Liver (tissue), 9 donors: ENCODE measurements around the gene VAX1. TPM values are rescaled to one million over a fixed set of nuclear protein-coding genes. Genes with fewer than 3 reads are reported as not detected.

ENCODE experiments used
- DNase-seq: peaks from one replicate; pipeline ENCODE4 v3.0.0-alpha.2; 2017; ENCODE audit warnings: low spot score
- H3K27ac ChIP-seq, 2 donors: one replicate each; pipeline ENCODE4 v1.7.0; 2013; ENCODE audit warnings: inconsistent platforms in 2 of 2, low read length in 2 of 2, control low read depth in 1 of 2, low read depth in 1 of 2, mild to moderate bottlenecking in 1 of 2
- H3K27me3 ChIP-seq, 4 donors: one replicate each; pipeline versions ENCODE4 v1.6.1 to v1.7.0; 2013; ENCODE audit warnings: low read length in 3 of 4, inconsistent platforms in 1 of 4, mild to moderate bottlenecking in 1 of 4, moderate library complexity in 1 of 4; ENCODE audit not compliant: control insufficient read depth in 4 of 4, insufficient read depth in 4 of 4
- H3K36me3 ChIP-seq, 4 donors: one replicate each; pipeline versions ENCODE4 v1.6.1 to v1.7.0; 2013; ENCODE audit warnings: low read length in 3 of 4, mild to moderate bottlenecking in 3 of 4, low read depth in 1 of 4, moderate library complexity in 1 of 4; ENCODE audit not compliant: control insufficient read depth in 4 of 4, insufficient read depth in 3 of 4
- H3K4me1 ChIP-seq, 4 donors: one replicate each; pipeline versions ENCODE4 v1.6.1 to v1.7.0; 2013; ENCODE audit warnings: low read length in 3 of 4, mild to moderate bottlenecking in 3 of 4, moderate library complexity in 1 of 4; ENCODE audit not compliant: control insufficient read depth in 4 of 4, insufficient read depth in 4 of 4
- H3K4me3 ChIP-seq, 3 donors: one replicate each; pipeline versions ENCODE4 v1.6.1 to v1.7.0; 2013; ENCODE audit warnings: low read length in 3 of 3, control low read depth in 1 of 3, low read depth in 1 of 3, mild to moderate bottlenecking in 1 of 3
- H3K9ac ChIP-seq, 2 donors: one replicate each; pipeline ENCODE4 v1.7.0; 2013; ENCODE audit warnings: low read length in 2 of 2, mild to moderate bottlenecking in 2 of 2, moderate library complexity in 2 of 2, control low read depth in 1 of 2, low read depth in 1 of 2
- H3K9me3 ChIP-seq, 4 donors: one replicate each; pipeline versions ENCODE4 v1.6.1 to v1.7.0; 2013; ENCODE audit warnings: low read length in 3 of 4; ENCODE audit not compliant: control insufficient read depth in 4 of 4
- EGR1 ChIP-seq, 2 donors: IDR thresholded peaks; 2 replicates each; pipeline ENCODE4 v1.6.1; 2016 to 2018; ENCODE audit warnings: antibody characterized with exemption in 2 of 2, low read depth in 2 of 2
- FOXA2 ChIP-seq: IDR thresholded peaks from 2 replicates; pipeline ENCODE4 v1.6.1; 2016; ENCODE audit warnings: antibody characterized with exemption
- HNF4G ChIP-seq: IDR thresholded peaks from 2 replicates; pipeline ENCODE4 v1.6.1; 2016; ENCODE audit warnings: antibody characterized with exemption
- MAX ChIP-seq: IDR thresholded peaks from 2 replicates; pipeline ENCODE4 v1.6.1; 2016; ENCODE audit warnings: antibody characterized with exemption
- NR2F2 ChIP-seq: IDR thresholded peaks from 2 replicates; pipeline ENCODE4 v1.6.1; 2016; ENCODE audit warnings: antibody characterized with exemption
- RAD21 ChIP-seq, 2 donors: IDR thresholded peaks; 2 replicates each; pipeline ENCODE4 v1.6.1; 2016; ENCODE audit warnings: antibody characterized with exemption in 2 of 2, mild to moderate bottlenecking in 2 of 2
- REST ChIP-seq: IDR thresholded peaks from 2 replicates; pipeline ENCODE4 v1.6.1; 2016; ENCODE audit warnings: antibody characterized with exemption, mild to moderate bottlenecking
- RXRA ChIP-seq, 2 donors: IDR thresholded peaks; 2 replicates each; pipeline ENCODE4 v1.6.1; 2017 to 2018; ENCODE audit warnings: antibody characterized with exemption in 2 of 2, mild to moderate bottlenecking in 1 of 2
- SP1 ChIP-seq: IDR thresholded peaks from 2 replicates; pipeline ENCODE4 v1.6.1; 2018; ENCODE audit warnings: antibody characterized with exemption, mild to moderate bottlenecking
- TAF1 ChIP-seq: conservative IDR thresholded peaks from 2 replicates; pipeline ENCODE4 v1.6.1; 2016; ENCODE audit warnings: antibody characterized with exemption, mild to moderate bottlenecking
- YY1 ChIP-seq: IDR thresholded peaks from 2 replicates; pipeline ENCODE4 v1.6.1; 2016; ENCODE audit warnings: antibody characterized with exemption, mild to moderate bottlenecking
- WGBS: extraction: QIAGEN DNeasy Blood & Tissue Kit; methylation state at CpG from one replicate; pipeline ENCODE4 v1.1.7; 2013; 5-methylcytosine and 5-hydroxymethylcytosine counted together
- polyA plus RNA-seq, 2 donors: library from polyadenylated mRNA; stranded (reverse) in 1 of 2; unstranded in 1 of 2; fragments of 200-250 nt in 1 of 2; fragments of >200 nt in 1 of 2; fragmentation: Nextera tagmentation in 1 of 2; extraction: Ambion mirVana in 1 of 2; gene quantifications; one replicate each; pipeline versions ENCODE4 v1.2.1 to v1.2.3, GENCODE V29; 2013 to 2015
- total RNA-seq, 2 donors: library from RNA; depleted of rRNA; stranded (reverse); fragments of >200 nt; gene quantifications; one replicate each; pipeline ENCODE4 v1.2.3, GENCODE V29; 2014
- TF ChIP-seq, protein P1 (sequence below): IDR thresholded peaks from 2 replicates; pipeline ENCODE4 v1.6.1; 2016; ENCODE audit warnings: antibody characterized with exemption
- TF ChIP-seq, protein P2 (sequence below): IDR thresholded peaks from 2 replicates; pipeline ENCODE4 v1.6.1; 2016; ENCODE audit warnings: antibody characterized with exemption
- TF ChIP-seq, protein P3 (sequence below): fragments of 150-350 bp; IDR thresholded peaks from 2 replicates; pipeline ENCODE4 v1.5.1; 2017; ENCODE audit warnings: improper control_type of control experiment, low read depth, low read length; ENCODE audit not compliant: missing input control
- donor health status: healthy.
- donor health status: healthy.
- donor health status: healthy.
- donor health status: healthy.
- donor health status: healthy.

VAX1 gene
- total and polyA plus RNA-seq, 4 donors, result not detected

DNA sequence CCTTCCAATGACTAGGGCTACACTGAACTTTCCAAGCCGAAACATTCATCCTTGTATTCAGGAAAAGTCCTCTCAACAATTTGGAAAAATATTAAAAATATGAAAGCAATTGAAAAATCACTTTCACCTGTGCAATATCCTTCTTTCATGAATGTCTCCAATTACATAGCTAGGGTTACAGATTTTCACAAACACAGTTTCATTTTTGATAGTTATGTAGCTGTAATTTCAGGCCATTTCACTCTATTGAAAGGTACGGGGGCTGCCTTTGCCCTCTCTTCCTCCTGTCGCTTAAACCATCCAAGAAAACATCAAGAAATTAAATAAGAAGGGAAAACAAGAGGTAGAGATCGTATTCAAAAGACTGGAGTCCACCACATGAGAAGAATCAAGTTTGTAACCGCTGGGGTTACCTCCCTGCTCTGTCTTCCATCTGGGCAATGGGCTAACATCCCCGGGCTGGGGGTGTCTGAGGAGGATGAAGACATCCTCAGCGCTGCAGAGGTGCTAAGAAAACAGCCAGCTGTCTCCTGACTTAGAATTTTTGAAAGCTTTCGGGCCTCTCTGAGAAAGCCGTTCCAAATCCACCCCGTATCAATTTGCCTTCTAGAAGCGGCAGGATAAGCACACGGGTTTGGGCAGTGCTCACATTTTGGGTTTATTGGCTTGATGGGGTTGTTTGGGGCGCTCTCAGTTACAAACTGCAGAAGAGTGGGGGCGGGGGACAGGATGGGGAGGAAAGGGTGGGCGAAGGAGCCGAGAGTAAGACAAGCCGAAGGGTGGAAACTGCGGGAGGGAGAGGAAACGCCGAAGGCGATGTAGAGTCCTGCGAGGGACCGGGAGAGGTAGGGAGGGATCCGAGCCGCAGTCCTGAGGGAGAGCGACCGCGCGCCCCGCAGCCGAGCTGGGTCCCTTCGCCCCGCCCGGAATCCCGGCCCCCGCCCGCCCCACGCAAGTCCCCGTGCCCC is 24.3 kb upstream of the VAX1 start:
- Histone ChIP-seq H3K9me3 (peaks cover 0 to 2% (median 0%) of the 10 kb centered on the region in 4 donors), H3K4me3 (peak overlapping the region in 1 of 3 donors; percentile 24), H3K36me3 (no peaks in the 10 kb centered on the region), H3K9ac (no peak overlapping the region), H3K27ac (no peak overlapping the region), H3K4me1 (peaks cover 12 to 31% (median 18%) of the 10 kb centered on the region in 4 donors), H3K27me3 (peaks cover 0 to 49% (median 25%) of the 10 kb centered on the region in 4 donors)
- WGBS, result 7% methylated on average over 39 of the region's 39 CpGs
- TF ChIP-seq, protein P1, sequence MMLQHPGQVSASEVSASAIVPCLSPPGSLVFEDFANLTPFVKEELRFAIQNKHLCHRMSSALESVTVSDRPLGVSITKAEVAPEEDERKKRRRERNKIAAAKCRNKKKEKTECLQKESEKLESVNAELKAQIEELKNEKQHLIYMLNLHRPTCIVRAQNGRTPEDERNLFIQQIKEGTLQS, result no peak
- TF ChIP-seq SP1 (no peak), EGR1 (IDR thresholded peaks at IDR 0.05; ENCODE audit: low read depth in 2 of 2) (no peak), TAF1 (no peak), RXRA (IDR thresholded peaks at IDR 0.05) (no peak), YY1 (no peak), MAX (no peak), REST (no peak), NR2F2 (no peak), FOXA2 (no peak), RAD21 (IDR thresholded peaks at IDR 0.05) (no peak), HNF4G (no peak)
- TF ChIP-seq, protein P2, sequence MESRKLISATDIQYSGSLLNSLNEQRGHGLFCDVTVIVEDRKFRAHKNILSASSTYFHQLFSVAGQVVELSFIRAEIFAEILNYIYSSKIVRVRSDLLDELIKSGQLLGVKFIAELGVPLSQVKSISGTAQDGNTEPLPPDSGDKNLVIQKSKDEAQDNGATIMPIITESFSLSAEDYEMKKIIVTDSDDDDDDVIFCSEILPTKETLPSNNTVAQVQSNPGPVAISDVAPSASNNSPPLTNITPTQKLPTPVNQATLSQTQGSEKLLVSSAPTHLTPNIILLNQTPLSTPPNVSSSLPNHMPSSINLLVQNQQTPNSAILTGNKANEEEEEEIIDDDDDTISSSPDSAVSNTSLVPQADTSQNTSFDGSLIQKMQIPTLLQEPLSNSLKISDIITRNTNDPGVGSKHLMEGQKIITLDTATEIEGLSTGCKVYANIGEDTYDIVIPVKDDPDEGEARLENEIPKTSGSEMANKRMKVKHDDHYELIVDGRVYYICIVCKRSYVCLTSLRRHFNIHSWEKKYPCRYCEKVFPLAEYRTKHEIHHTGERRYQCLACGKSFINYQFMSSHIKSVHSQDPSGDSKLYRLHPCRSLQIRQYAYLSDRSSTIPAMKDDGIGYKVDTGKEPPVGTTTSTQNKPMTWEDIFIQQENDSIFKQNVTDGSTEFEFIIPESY, result no peak
- TF ChIP-seq, protein P3, sequence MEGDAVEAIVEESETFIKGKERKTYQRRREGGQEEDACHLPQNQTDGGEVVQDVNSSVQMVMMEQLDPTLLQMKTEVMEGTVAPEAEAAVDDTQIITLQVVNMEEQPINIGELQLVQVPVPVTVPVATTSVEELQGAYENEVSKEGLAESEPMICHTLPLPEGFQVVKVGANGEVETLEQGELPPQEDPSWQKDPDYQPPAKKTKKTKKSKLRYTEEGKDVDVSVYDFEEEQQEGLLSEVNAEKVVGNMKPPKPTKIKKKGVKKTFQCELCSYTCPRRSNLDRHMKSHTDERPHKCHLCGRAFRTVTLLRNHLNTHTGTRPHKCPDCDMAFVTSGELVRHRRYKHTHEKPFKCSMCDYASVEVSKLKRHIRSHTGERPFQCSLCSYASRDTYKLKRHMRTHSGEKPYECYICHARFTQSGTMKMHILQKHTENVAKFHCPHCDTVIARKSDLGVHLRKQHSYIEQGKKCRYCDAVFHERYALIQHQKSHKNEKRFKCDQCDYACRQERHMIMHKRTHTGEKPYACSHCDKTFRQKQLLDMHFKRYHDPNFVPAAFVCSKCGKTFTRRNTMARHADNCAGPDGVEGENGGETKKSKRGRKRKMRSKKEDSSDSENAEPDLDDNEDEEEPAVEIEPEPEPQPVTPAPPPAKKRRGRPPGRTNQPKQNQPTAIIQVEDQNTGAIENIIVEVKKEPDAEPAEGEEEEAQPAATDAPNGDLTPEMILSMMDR, result no peak
- no peak for DNase-seq
